HCT116 (cell line): Measurements from ENCODE around the gene ETV7.

Experiments
- CTCF ChIP-seq, 3 experiments: fragments of 200-600 bp in 1 of 3; sonication (generic) in 1 of 3; IDR thresholded peaks in 2 of 3; conservative IDR thresholded peaks in 1 of 3; 2 replicates each; pipeline ENCODE4 v1.5.1; 2012 to 2017; ENCODE audit warnings: low read depth in 2 of 3, low read length in 2 of 3, antibody characterized with exemption in 1 of 3, borderline replicate concordance in 1 of 3, control low read depth in 1 of 3, mild to moderate bottlenecking in 1 of 3, mixed read lengths in 1 of 3, mixed run types in 1 of 3, moderate library complexity in 1 of 3; ENCODE audit not compliant: insufficient read depth in 1 of 3
- EZH2 ChIP-seq: fragments of 200-600 bp; sonication (generic); IDR thresholded peaks from 2 replicates; pipeline ENCODE4 v1.6.1; 2017; ENCODE audit warnings: antibody characterized with exemption, mixed run types

DNA sequence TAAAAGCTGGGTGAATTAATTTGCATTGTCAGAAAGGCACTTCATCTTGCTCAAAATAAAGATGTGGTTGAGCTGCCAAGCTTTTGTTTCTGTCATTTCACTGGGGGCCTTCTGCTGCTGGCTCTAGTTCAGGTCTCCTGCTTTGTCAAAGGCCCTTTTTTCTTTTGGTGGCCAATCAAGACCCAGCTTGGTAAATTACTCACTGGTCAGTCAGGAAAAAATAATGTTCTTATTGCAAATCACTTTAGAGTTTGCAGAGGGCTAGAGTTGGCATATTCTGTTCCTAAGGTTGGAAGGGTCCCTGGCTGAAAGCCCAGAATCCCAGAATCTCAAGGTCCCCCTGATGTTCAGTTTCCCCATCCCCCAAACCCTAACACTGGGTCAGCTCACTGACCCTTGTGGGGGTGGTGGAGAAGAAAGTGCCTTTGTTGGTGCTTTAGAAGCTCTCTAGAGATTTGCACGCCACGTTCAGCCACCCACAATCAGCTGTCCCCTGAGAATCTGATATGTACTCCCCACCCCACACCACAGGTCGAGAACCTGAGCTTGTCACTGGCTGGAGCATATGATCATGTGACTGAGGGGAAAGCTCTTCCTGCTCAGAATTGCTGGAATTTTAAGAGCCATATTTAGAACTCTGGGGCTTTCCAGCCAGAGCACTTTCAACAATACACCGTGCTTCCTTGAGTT is 29.1 kb downstream of the ETV7 start:
- no peak for TF ChIP-seq EZH2
- no peak for TF ChIP-seq CTCF (IDR thresholded peaks at IDR 0.05 in 2 of 3, conservative IDR thresholded peaks at IDR 0.05 in 1 of 3; ENCODE audit: borderline replicate concordance in 1 of 3, insufficient read depth in 1 of 3, low read depth in 2 of 3, low read length in 2 of 3)
